Activated CD4-positive, alpha-beta T cell treated with anti-CD3 and anti-CD28 coated beads for 36 hours (primary cell): ENCODE results near the gene NLRP7. TPM values are rescaled to one million over a fixed set of nuclear protein-coding genes. Genes with fewer than 3 reads are reported as not detected.
"Not testable (repeated sequence)": the region's sequence is repeated elsewhere in the genome, so short reads cannot be mapped to it uniquely, and the experiment has no call there.

Experiments
- ATAC-seq: fragments of 200-7000 bp; cut with Tn5 transposase; one replicate; pipeline ENCODE4 v1.10.0; 2021; ENCODE audit warnings: mild to moderate bottlenecking, moderate library complexity
- CTCF ChIA-PET: fragments of 350-600 bp; sonication (Branson Sonifier 250); formaldehyde crosslinking; loops from one replicate; lab custom pipeline; 2021; ENCODE audit warnings: antibody characterized with exemption; lab: Charles Lee
- POLR2A ChIA-PET: fragments of 350-600 bp; sonication (Branson Sonifier 250); formaldehyde crosslinking; loops from one replicate; lab custom pipeline; 2021; ENCODE audit warnings: antibody characterized with exemption, inconsistent platforms; lab: Charles Lee
- DNase-seq: peaks from one replicate; pipeline ENCODE4 v3.0.0-alpha.2; 2020
- H3K27ac Mint-ChIP-seq: one replicate; pipeline ENCODE4 v1.8.0; 2021; ENCODE audit warnings: mixed read lengths
- H3K27me3 Mint-ChIP-seq: one replicate; pipeline ENCODE4 v1.8.0; 2021; ENCODE audit warnings: mixed read lengths
- H3K36me3 Mint-ChIP-seq: one replicate; pipeline ENCODE4 v1.8.0; 2021; ENCODE audit warnings: low read depth, mixed read lengths
- H3K4me1 Mint-ChIP-seq: one replicate; pipeline ENCODE4 v1.8.0; 2021; ENCODE audit warnings: mixed read lengths
- H3K4me3 Mint-ChIP-seq: one replicate; pipeline ENCODE4 v1.8.0; 2021; ENCODE audit warnings: mild to moderate bottlenecking, moderate library complexity, mixed read lengths
- H3K9me3 Mint-ChIP-seq: one replicate; pipeline ENCODE4 v1.8.0; 2021; ENCODE audit warnings: low read depth, mixed read lengths
- intact Hi-C, 2 experiments: fragments of 100-400 bp; cut with DNase I in 1 of 2; cut with micrococcal nuclease in 1 of 2; formaldehyde crosslinking; loops; one replicate each; pipeline versions ENCODE4 v1.14.2 to v1.15.1; 2022 to 2024; cut with DNase I, micrococcal nuclease
- total RNA-seq, 2 experiments: library from RNA; stranded (reverse); gene quantifications; one replicate each; pipeline ENCODE4 v1.2.3, GENCODE V29; 2021

Gene NLRP7
- total RNA-seq, 2 experiments from 2014 or later = not detected

GRCh38 chr19:54896036-54896435 lies 51.3 kb downstream of the NLRP7 start:
- ATAC-seq (no peak), DNase-seq (no peak)
- H3K9me3 Mint-ChIP-seq = no peaks in the 10 kb centered on the region
- H3K4me3 Mint-ChIP-seq = no peak overlapping the region
- intact Hi-C loops = no loop called here
- peaks cover 14% of the 10 kb centered on the region for H3K27me3 Mint-ChIP-seq
- no peaks in the 10 kb centered on the region for H3K36me3 Mint-ChIP-seq
- POLR2A ChIA-PET = no interaction called here
- CTCF ChIA-PET = no interaction called here
- H3K27ac Mint-ChIP-seq = no peak overlapping the region
- no peaks in the 10 kb centered on the region for H3K4me1 Mint-ChIP-seq

DNA sequence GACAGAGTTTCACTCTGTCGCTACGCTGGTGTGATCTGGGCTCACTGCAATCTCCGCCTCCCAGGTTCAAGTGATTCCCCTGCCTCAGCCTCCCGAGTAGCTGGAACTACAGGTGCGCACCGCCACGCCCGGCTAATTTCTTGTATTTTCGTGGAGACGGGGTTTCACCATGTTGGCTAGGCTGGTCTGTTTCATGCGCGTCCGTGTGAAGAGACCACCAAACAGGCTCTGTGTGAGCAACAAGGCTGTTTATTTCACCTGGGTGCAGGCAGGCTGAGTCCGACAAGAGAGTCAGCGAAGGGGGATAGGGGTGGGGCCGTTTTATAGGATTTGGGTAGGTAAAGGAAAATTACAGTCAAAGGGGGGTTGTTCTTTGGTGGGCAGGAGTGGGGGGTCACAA lies 53.2 kb downstream of the NLRP7 start:
- H3K4me3 Mint-ChIP-seq, H3K36me3 Mint-ChIP-seq, CTCF ChIA-PET, POLR2A ChIA-PET, H3K4me1 Mint-ChIP-seq, intact Hi-C loops, H3K27me3 Mint-ChIP-seq, ATAC-seq, H3K27ac Mint-ChIP-seq, DNase-seq, H3K9me3 Mint-ChIP-seq: not testable (repeated sequence)

- ChIA-PET POLR2A (no interaction called here), CTCF (no interaction called here)
- H3K27me3 Mint-ChIP-seq = peaks cover 4% of the 10 kb centered on the region
- no peak overlapping the region for H3K27ac Mint-ChIP-seq
- H3K9me3 Mint-ChIP-seq = no peaks in the 10 kb centered on the region
- H3K4me3 Mint-ChIP-seq = no peak overlapping the region
- H3K4me1 Mint-ChIP-seq = no peaks in the 10 kb centered on the region
- no peaks in the 10 kb centered on the region for H3K36me3 Mint-ChIP-seq
- intact Hi-C loops = no loop called here
- no peak for DNase-seq
- no peak for ATAC-seq
Observed at GRCh38 chr19:54893406-54893805, 53.9 kb downstream of the NLRP7 start.

GRCh38 chr19:54889566-54889965 lies 57.8 kb downstream of the NLRP7 start:
- Mint-ChIP-seq H3K36me3 (no peaks in the 10 kb centered on the region), H3K27ac (no peak overlapping the region), H3K4me1 (no peaks in the 10 kb centered on the region), H3K4me3 (no peak overlapping the region), H3K9me3 (no peaks in the 10 kb centered on the region), H3K27me3 (peaks cover 4% of the 10 kb centered on the region)
- POLR2A ChIA-PET = interaction anchor here (0.5 kb wide), 1 partner anchor 438 kb away, joined by 3 read pairs; no protein-coding TSS in a partner anchor
- DNase-seq = no peak
- intact Hi-C loops = no loop called here
- CTCF ChIA-PET = no interaction called here
- ATAC-seq = no peak

GRCh38 chr19:54888239-54888638 lies 59.1 kb downstream of the NLRP7 start:
- no peaks in the 10 kb centered on the region for H3K4me1 Mint-ChIP-seq
- no peak overlapping the region for H3K27ac Mint-ChIP-seq
- intact Hi-C loops = no loop called here
- ATAC-seq (no peak), DNase-seq (no peak)
- POLR2A ChIA-PET = no interaction called here
- peaks cover 6% of the 10 kb centered on the region for H3K27me3 Mint-ChIP-seq
- H3K36me3 Mint-ChIP-seq = no peaks in the 10 kb centered on the region
- no peak overlapping the region for H3K4me3 Mint-ChIP-seq
- H3K9me3 Mint-ChIP-seq = no peaks in the 10 kb centered on the region
- CTCF ChIA-PET = no interaction called here

DNA sequence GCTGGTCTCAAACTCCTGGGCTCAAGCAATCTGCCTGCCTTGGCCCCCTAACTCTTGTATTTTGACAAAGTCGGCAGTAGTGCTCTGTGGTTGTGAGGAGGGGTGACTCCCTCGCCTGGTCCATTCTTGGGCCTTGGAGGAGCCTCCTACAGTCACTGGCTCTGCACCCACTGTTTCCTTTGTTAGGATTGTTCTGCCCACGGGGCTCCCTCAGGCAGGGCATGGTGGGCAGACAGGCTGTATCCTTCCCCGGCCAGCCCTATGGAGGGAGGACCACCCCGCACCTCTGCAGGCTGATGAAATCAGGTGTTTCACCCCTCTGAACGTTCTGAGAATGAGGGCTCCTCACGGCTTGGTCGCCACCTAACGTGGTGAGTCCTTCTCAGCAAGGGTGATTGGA lies 64.1 kb downstream of the NLRP7 start:
- intact Hi-C loops = loop anchor here in 1 of 2 experiments (5.0 kb wide), 1 partner anchor 249 kb away; no protein-coding TSS in a partner anchor
- H3K4me3 Mint-ChIP-seq = no peak overlapping the region
- H3K36me3 Mint-ChIP-seq = no peaks in the 10 kb centered on the region
- H3K27ac Mint-ChIP-seq = no peak overlapping the region
- POLR2A ChIA-PET = no interaction called here
- peaks cover 29% of the 10 kb centered on the region for H3K27me3 Mint-ChIP-seq
- no peak for ATAC-seq
- CTCF ChIA-PET = no interaction called here
- no peaks in the 10 kb centered on the region for H3K9me3 Mint-ChIP-seq
- H3K4me1 Mint-ChIP-seq = no peaks in the 10 kb centered on the region
- DNase-seq = no peak

DNA sequence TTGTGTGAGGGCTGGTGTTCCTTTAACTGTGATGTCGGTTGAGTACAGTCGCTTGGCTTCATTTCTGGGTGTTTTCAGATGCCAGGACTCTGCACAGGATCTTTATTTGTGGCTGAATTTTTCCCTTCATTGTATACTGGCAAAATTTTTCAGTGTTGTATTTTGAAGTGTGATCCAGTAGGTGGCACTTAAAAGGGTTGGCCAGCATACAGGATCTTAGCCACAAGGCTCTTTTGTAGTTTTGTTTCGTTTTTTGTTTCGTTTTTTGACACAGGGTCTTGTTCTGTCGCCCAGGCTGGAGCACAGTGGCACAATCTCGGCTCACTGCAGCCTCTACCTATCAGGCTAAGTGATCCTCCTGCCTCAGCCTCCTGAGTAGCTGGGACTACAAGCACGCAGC lies 64.6 kb downstream of the NLRP7 start:
- intact Hi-C loops = loop anchor here in 1 of 2 experiments (5.0 kb wide), 1 partner anchor 250 kb away; no protein-coding TSS in a partner anchor
- H3K9me3 Mint-ChIP-seq = no peaks in the 10 kb centered on the region
- CTCF ChIA-PET = no interaction called here
- H3K27me3 Mint-ChIP-seq = peaks cover 31% of the 10 kb centered on the region
- ATAC-seq (peak; percentile 70), DNase-seq (no peak)
- H3K27ac Mint-ChIP-seq = no peak overlapping the region
- POLR2A ChIA-PET = no interaction called here
- H3K36me3 Mint-ChIP-seq = no peaks in the 10 kb centered on the region
- no peak overlapping the region for H3K4me3 Mint-ChIP-seq
- no peaks in the 10 kb centered on the region for H3K4me1 Mint-ChIP-seq

DNA sequence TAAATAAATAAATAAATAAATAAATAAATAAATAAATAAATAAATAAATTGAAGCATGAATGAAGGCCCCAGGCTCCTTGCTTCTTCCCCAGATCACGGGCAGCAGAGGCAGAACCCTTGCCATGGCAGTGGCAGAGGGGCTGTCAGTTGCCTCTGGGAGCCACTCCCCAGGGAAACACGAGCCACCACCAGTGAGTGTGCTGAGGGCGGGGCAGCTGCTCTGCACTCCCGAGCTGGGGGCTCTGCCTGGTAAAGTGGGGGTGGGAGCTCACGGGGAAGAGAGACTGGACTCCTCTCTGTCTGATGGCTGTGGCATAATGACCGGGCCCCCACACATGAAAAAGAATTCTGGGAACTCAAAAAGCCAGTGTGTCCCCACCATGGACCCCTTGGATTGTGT lies 65.4 kb downstream of the NLRP7 start:
- no peaks in the 10 kb centered on the region for H3K4me1 Mint-ChIP-seq
- intact Hi-C loops = loop anchor here in 1 of 2 experiments (5.0 kb wide), 1 partner anchor 250 kb away; no protein-coding TSS in a partner anchor
- DNase-seq (no peak), ATAC-seq (no peak)
- peaks cover 31% of the 10 kb centered on the region for H3K27me3 Mint-ChIP-seq
- no peaks in the 10 kb centered on the region for H3K9me3 Mint-ChIP-seq
- CTCF ChIA-PET = interaction anchor here (1.0 to 1.2 kb wide), 3 partner anchors 21 to 146 kb away, joined by 3 read pairs; no protein-coding TSS in a partner anchor
- no peak overlapping the region for H3K4me3 Mint-ChIP-seq
- POLR2A ChIA-PET = interaction anchor here (0.6 kb wide), 1 partner anchor 1058 kb away, joined by 3 read pairs; no protein-coding TSS in a partner anchor
- H3K36me3 Mint-ChIP-seq = no peaks in the 10 kb centered on the region
- no peak overlapping the region for H3K27ac Mint-ChIP-seq

- ChIA-PET POLR2A (no interaction called here), CTCF (no interaction called here)
- peaks cover 22% of the 10 kb centered on the region for H3K27me3 Mint-ChIP-seq
- H3K9me3 Mint-ChIP-seq = no peaks in the 10 kb centered on the region
- no peak overlapping the region for H3K4me3 Mint-ChIP-seq
- DNase-seq = no peak
- no peaks in the 10 kb centered on the region for H3K36me3 Mint-ChIP-seq
- H3K4me1 Mint-ChIP-seq = no peaks in the 10 kb centered on the region
- intact Hi-C loops = no loop called here
- H3K27ac Mint-ChIP-seq = no peak overlapping the region
- ATAC-seq = no peak
Observed at GRCh38 chr19:54877471-54877870, 69.9 kb downstream of the NLRP7 start.

- no peaks in the 10 kb centered on the region for H3K36me3 Mint-ChIP-seq
- POLR2A ChIA-PET = no interaction called here
- no peak overlapping the region for H3K27ac Mint-ChIP-seq
- DNase-seq (no peak), ATAC-seq (no peak)
- peaks cover 22% of the 10 kb centered on the region for H3K27me3 Mint-ChIP-seq
- H3K9me3 Mint-ChIP-seq = no peaks in the 10 kb centered on the region
- CTCF ChIA-PET = no interaction called here
- H3K4me3 Mint-ChIP-seq = no peak overlapping the region
- H3K4me1 Mint-ChIP-seq = no peaks in the 10 kb centered on the region
- intact Hi-C loops = no loop called here
Observed at GRCh38 chr19:54875506-54875905, 71.8 kb downstream of the NLRP7 start.

GRCh38 chr19:54873990-54874389 lies 73.3 kb downstream of the NLRP7 start, which contains the start of gene FCAR:
TSS of gene FCAR (plus strand) at chr19:54874235. CDS start at chr19:54874290, 55 bp downstream.
- ChIA-PET POLR2A (no interaction called here), CTCF (no interaction called here)
- Mint-ChIP-seq H3K27ac (no peak within 1 kb of the TSS), H3K27me3 (peaks cover 12% of the 10 kb centered on the region), H3K36me3 (no peaks in the 10 kb centered on the region), H3K4me1 (no peaks in the 10 kb centered on the region), H3K4me3 (no peak within 1 kb of the TSS), H3K9me3 (no peaks in the 10 kb centered on the region)
- no peak for DNase-seq
- intact Hi-C loops = no loop called here
- no peak for ATAC-seq
